ENCODE measurements around the gene HNF4A. TPM values are rescaled to one million over a fixed set of nuclear protein-coding genes. Genes with fewer than 3 reads are reported as not detected.

The HNF4A gene
- total and polyA plus RNA-seq, 2 of the 13 experiments (the other 11 are each of a cell fraction or from before 2014, with no cell fraction given) = 80.9 to 169 TPM

DNA sequence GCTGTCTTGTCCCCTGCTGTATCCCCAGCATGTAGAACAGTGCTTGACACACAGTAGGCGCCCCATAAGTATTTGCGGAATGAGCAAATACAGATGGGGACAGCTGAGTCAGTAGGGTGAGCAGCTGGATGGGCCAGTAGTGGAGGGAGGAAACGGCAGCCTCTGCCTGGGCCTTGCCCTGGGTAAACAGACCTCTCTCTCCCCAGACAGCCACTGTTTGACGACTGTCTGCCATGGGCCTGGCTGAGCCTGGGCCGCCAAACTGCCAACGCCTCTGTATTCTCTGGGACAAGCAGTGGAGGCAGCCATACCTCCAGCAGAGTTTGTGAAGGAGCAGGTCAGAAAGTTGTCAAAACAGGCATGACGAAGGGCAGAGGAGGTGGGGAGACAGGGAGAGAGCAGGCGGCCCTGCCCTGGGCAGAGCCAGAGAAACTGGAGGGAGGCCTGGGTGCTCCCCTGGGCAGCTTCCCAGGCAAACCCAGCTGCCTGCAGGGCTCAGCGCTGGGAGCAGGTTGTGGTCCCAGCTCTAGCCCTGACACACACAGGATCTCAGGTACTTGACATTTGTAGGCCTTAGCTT lies 15.2 kb downstream of the HNF4A start (continued):
- no peak for TF ChIP-seq ZFP82 (CRISPR knock-in tag; IDR thresholded peaks at IDR 0.05; ENCODE audit: borderline replicate concordance)
- peak; percentile 55; the same call in 1 of the 2 replicates for TF ChIP-seq RELA (CRISPR knock-in tag; IDR thresholded peaks at IDR 0.05)
- no peak for TF ChIP-seq NFIC (IDR thresholded peaks at IDR 0.05; ENCODE audit: low read length)
- peak; percentile 60; the same call in 1 of the 2 replicates for TF ChIP-seq THAP9 (CRISPR knock-in tag; IDR thresholded peaks at IDR 0.05; ENCODE audit: borderline replicate concordance)
- TF ChIP-seq ZNF503 (CRISPR knock-in tag; IDR thresholded peaks at IDR 0.05) = peak; percentile 86; the same call in 1 of the 2 replicates
- TF ChIP-seq SUZ12 (IDR thresholded peaks at IDR 0.05; ENCODE audit: low read depth, low read length) = no peak
- TF ChIP-seq NCOA1 (CRISPR knock-in tag; IDR thresholded peaks at IDR 0.05) = no peak
- no peak for TF ChIP-seq SATB2 (CRISPR knock-in tag; IDR thresholded peaks at IDR 0.05)
- TF ChIP-seq ZNF253 (CRISPR knock-in tag; IDR thresholded peaks at IDR 0.05; ENCODE audit: borderline replicate concordance) = peak; percentile 2; the same call in 1 of the 2 replicates
- no peak for TF ChIP-seq ZNF720 (CRISPR knock-in tag; IDR thresholded peaks at IDR 0.05)
- TF ChIP-seq ZBTB7A (CRISPR knock-in tag; IDR thresholded peaks at IDR 0.05) = no peak
- TF ChIP-seq ZNF570 (CRISPR knock-in tag; IDR thresholded peaks at IDR 0.05; ENCODE audit: borderline replicate concordance) = no peak
- TF ChIP-seq POLR2A (IDR thresholded peaks at IDR 0.05; ENCODE audit: insufficient read depth in 1 of 2, low read depth in 2 of 2, low read length in 2 of 2) = no peak
- TF ChIP-seq ZNF724P (CRISPR knock-in tag; IDR thresholded peaks at IDR 0.05; ENCODE audit: borderline replicate concordance) = peak; percentile 47; the same call in 1 of the 2 replicates
- TF ChIP-seq SIN3B (IDR thresholded peaks at IDR 0.05; ENCODE audit: low read length) = no peak
- TF ChIP-seq HDAC6 (IDR thresholded peaks at IDR 0.05; ENCODE audit: low read depth, low read length) = no peak
- no peak for TF ChIP-seq ZBTB14 (CRISPR knock-in tag; IDR thresholded peaks at IDR 0.05)
- no peak for TF ChIP-seq ZFP41 (CRISPR knock-in tag; IDR thresholded peaks at IDR 0.05; ENCODE audit: borderline replicate concordance)
- TF ChIP-seq TOE1 (CRISPR knock-in tag; IDR thresholded peaks at IDR 0.05) = 0 out of 2 replicates have a peak, but pooled peaks have one; percentile 32
- TF ChIP-seq MAFK (conservative IDR thresholded peaks at IDR 0.05 in 1 of 2, IDR thresholded peaks at IDR 0.05 in 1 of 2; ENCODE audit: low read length in 2 of 2) = peak; percentile 65 to 76
- TF ChIP-seq, protein P1, sequence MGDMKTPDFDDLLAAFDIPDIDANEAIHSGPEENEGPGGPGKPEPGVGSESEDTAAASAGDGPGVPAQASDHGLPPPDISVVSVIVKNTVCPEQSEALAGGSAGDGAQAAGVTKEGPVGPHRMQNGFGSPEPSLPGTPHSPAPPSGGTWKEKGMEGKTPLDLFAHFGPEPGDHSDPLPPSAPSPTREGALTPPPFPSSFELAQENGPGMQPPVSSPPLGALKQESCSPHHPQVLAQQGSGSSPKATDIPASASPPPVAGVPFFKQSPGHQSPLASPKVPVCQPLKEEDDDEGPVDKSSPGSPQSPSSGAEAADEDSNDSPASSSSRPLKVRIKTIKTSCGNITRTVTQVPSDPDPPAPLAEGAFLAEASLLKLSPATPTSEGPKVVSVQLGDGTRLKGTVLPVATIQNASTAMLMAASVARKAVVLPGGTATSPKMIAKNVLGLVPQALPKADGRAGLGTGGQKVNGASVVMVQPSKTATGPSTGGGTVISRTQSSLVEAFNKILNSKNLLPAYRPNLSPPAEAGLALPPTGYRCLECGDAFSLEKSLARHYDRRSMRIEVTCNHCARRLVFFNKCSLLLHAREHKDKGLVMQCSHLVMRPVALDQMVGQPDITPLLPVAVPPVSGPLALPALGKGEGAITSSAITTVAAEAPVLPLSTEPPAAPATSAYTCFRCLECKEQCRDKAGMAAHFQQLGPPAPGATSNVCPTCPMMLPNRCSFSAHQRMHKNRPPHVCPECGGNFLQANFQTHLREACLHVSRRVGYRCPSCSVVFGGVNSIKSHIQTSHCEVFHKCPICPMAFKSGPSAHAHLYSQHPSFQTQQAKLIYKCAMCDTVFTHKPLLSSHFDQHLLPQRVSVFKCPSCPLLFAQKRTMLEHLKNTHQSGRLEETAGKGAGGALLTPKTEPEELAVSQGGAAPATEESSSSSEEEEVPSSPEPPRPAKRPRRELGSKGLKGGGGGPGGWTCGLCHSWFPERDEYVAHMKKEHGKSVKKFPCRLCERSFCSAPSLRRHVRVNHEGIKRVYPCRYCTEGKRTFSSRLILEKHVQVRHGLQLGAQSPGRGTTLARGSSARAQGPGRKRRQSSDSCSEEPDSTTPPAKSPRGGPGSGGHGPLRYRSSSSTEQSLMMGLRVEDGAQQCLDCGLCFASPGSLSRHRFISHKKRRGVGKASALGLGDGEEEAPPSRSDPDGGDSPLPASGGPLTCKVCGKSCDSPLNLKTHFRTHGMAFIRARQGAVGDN (CRISPR knock-in tag; IDR thresholded peaks at IDR 0.05) = peak; percentile 99
